Transverse colon (tissue), 4 donors: ENCODE results near the gene DOCK8.

Experiments used
- EP300 ChIP-seq: sonication (generic); formaldehyde crosslinking; IDR thresholded peaks from one replicate; pipeline ENCODE4 v1.6.1; 2017; ENCODE audit warnings: antibody characterized with exemption, low read depth
- POLR2AphosphoS5 ChIP-seq, 3 donors: sonication (generic); formaldehyde crosslinking; IDR thresholded peaks; one replicate each; pipeline ENCODE4 v1.6.1; 2016; ENCODE audit warnings: antibody characterized with exemption in 3 of 3
- TF ChIP-seq, protein P1 (sequence below), 5 experiments: fragments of 200-600 bp in 3 of 5; fragments of 450-650 bp in 2 of 5; sonication (generic) in 3 of 5; IDR thresholded peaks; 1 replicate in 2 of 5; 2 replicates in 3 of 5; pipeline ENCODE4 v1.5.1; 2016 to 2017; ENCODE audit warnings: antibody characterized with exemption in 5 of 5, inconsistent platforms in 3 of 5, mild to moderate bottlenecking in 2 of 5, moderate library complexity in 1 of 5

DNA sequence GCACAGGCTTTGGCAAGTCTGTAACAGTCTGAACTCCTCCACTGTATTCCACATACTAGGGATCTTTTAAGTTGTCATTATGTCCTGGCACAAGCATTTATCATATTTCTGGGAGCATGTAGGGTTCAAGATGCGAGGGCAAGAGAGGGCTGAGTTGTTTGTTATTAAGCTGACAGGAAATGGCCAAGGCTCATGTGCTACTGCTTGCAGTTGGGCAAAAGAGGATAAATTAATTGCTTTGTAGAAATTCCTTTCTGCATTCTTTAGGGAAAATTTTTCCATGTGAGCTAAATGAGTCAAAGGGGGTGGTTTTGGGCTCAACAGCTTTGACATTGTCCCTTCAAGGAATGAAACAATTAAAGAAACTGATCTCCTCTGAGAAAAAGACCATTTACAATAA, 35.4 kb downstream of the DOCK8 start:
- TF ChIP-seq, protein P1, sequence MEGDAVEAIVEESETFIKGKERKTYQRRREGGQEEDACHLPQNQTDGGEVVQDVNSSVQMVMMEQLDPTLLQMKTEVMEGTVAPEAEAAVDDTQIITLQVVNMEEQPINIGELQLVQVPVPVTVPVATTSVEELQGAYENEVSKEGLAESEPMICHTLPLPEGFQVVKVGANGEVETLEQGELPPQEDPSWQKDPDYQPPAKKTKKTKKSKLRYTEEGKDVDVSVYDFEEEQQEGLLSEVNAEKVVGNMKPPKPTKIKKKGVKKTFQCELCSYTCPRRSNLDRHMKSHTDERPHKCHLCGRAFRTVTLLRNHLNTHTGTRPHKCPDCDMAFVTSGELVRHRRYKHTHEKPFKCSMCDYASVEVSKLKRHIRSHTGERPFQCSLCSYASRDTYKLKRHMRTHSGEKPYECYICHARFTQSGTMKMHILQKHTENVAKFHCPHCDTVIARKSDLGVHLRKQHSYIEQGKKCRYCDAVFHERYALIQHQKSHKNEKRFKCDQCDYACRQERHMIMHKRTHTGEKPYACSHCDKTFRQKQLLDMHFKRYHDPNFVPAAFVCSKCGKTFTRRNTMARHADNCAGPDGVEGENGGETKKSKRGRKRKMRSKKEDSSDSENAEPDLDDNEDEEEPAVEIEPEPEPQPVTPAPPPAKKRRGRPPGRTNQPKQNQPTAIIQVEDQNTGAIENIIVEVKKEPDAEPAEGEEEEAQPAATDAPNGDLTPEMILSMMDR (IDR thresholded peaks at IDR 0.05): no peak
- no peak for TF ChIP-seq POLR2AphosphoS5 (IDR thresholded peaks at IDR 0.05)
- TF ChIP-seq EP300: no peak
